Mesenchymal stem cell (in vitro differentiated cells and primary cell): ENCODE data around the gene SNRPA.

Experiments used
- DNase-seq: peaks from one replicate; pipeline ENCODE4 v3.0.0-alpha.2; 2013
- H2AFZ ChIP-seq: one replicate; pipeline ENCODE4 v1.6.1; 2013; ENCODE audit warnings: low read depth, mild to moderate bottlenecking, control low read depth, inconsistent platforms, low read length, moderate library complexity
- H2AK5ac ChIP-seq: 2 replicates; pipeline ENCODE4 v1.6.1; 2013; ENCODE audit warnings: low read length, moderate library complexity, mild to moderate bottlenecking, inconsistent platforms; ENCODE audit not compliant: severe bottlenecking
- H2BK120ac ChIP-seq: one replicate; pipeline ENCODE4 v1.6.1; 2013; ENCODE audit warnings: low read depth, mild to moderate bottlenecking, inconsistent platforms, low read length, moderate library complexity
- H2BK12ac ChIP-seq, 2 experiments: one replicate each; pipeline ENCODE4 v1.6.1; 2013; ENCODE audit warnings: inconsistent platforms in 2 of 2, low read length in 2 of 2, mild to moderate bottlenecking in 2 of 2, moderate library complexity in 2 of 2, control low read depth in 1 of 2
- H2BK15ac ChIP-seq: one replicate; pipeline ENCODE4 v1.6.1; 2013; ENCODE audit warnings: mild to moderate bottlenecking, low read depth, inconsistent platforms; ENCODE audit not compliant: poor library complexity, severe bottlenecking
- H2BK5ac ChIP-seq: 2 replicates; pipeline ENCODE4 v1.6.1; 2013; ENCODE audit warnings: low read depth, mild to moderate bottlenecking, low read length, control low read depth, inconsistent platforms; ENCODE audit not compliant: poor library complexity, severe bottlenecking
- H3K14ac ChIP-seq, 2 experiments: one replicate each; pipeline ENCODE4 v1.6.1; 2013; ENCODE audit warnings: inconsistent platforms in 2 of 2, low read length in 2 of 2, control low read depth in 1 of 2, mild to moderate bottlenecking in 1 of 2, moderate library complexity in 1 of 2
- H3K18ac ChIP-seq, 2 experiments: one replicate each; pipeline ENCODE4 v1.6.1; 2013; ENCODE audit warnings: inconsistent platforms in 2 of 2, low read length in 2 of 2, control low read depth in 1 of 2, low read depth in 1 of 2, mild to moderate bottlenecking in 1 of 2
- H3K23ac ChIP-seq, 2 experiments: one replicate each; pipeline ENCODE4 v1.6.1; 2013; ENCODE audit warnings: inconsistent platforms in 2 of 2, low read length in 2 of 2, mild to moderate bottlenecking in 2 of 2, moderate library complexity in 2 of 2, control low read depth in 1 of 2
- H3K27ac ChIP-seq: 2 replicates; pipeline ENCODE4 v1.5.1; 2013; ENCODE audit warnings: mild to moderate bottlenecking, moderate library complexity, low read length, control low read depth, inconsistent platforms; ENCODE audit not compliant: poor library complexity, severe bottlenecking
- H3K27me3 ChIP-seq, 2 experiments: 2 replicates each; pipeline versions ENCODE4 v1.6.1 to v1.7.0; 2013; ENCODE audit warnings: low read length in 2 of 2, mild to moderate bottlenecking in 2 of 2, moderate library complexity in 2 of 2, control low read depth in 1 of 2, inconsistent platforms in 1 of 2; ENCODE audit not compliant: control insufficient read depth in 1 of 2, insufficient read depth in 1 of 2
- H3K36me3 ChIP-seq, 2 experiments: 2 replicates each; pipeline versions ENCODE4 v1.6.1 to v1.7.0; 2013; ENCODE audit warnings: low read length in 2 of 2, control low read depth in 1 of 2, inconsistent platforms in 1 of 2, low read depth in 1 of 2, mild to moderate bottlenecking in 1 of 2; ENCODE audit not compliant: insufficient read depth in 2 of 2, control insufficient read depth in 1 of 2
- H3K4ac ChIP-seq, 2 experiments: one replicate each; pipeline ENCODE4 v1.6.1; 2013; ENCODE audit warnings: inconsistent platforms in 2 of 2, low read length in 2 of 2, mild to moderate bottlenecking in 2 of 2, moderate library complexity in 2 of 2, control low read depth in 1 of 2, low read depth in 1 of 2
- H3K4me1 ChIP-seq: 2 replicates; pipeline ENCODE4 v1.6.1; 2013; ENCODE audit warnings: low read depth, low read length, control low read depth; ENCODE audit not compliant: control insufficient read depth, insufficient read depth
- H3K4me2 ChIP-seq: 2 replicates; pipeline ENCODE4 v1.6.1; 2013; ENCODE audit warnings: low read length, mild to moderate bottlenecking, inconsistent platforms; ENCODE audit not compliant: poor library complexity, severe bottlenecking
- H3K4me3 ChIP-seq, 2 experiments: 2 replicates each; pipeline versions ENCODE4 v1.5.1 to v1.7.0; 2013; ENCODE audit warnings: low read length in 2 of 2, mild to moderate bottlenecking in 2 of 2, control low read depth in 1 of 2, low read depth in 1 of 2; ENCODE audit not compliant: insufficient read depth in 1 of 2
- H3K79me1 ChIP-seq: replicated peaks from 2 replicates; pipeline ENCODE4 v1.6.1; 2013; ENCODE audit warnings: mild to moderate bottlenecking, control low read depth, low read length, inconsistent platforms; ENCODE audit not compliant: poor library complexity, severe bottlenecking
- H3K9ac ChIP-seq: 2 replicates; pipeline ENCODE4 v1.7.0; 2013; ENCODE audit warnings: mild to moderate bottlenecking, low read length, moderate library complexity
- H3K9me3 ChIP-seq: 2 replicates; pipeline ENCODE4 v1.7.0; 2013; ENCODE audit warnings: mild to moderate bottlenecking, low read length; ENCODE audit not compliant: control insufficient read depth
- H4K8ac ChIP-seq: one replicate; pipeline ENCODE4 v1.6.1; 2013; ENCODE audit warnings: inconsistent platforms, mild to moderate bottlenecking, low read length, moderate library complexity
- H4K91ac ChIP-seq: one replicate; pipeline ENCODE4 v1.6.1; 2013; ENCODE audit warnings: mild to moderate bottlenecking, low read length, inconsistent platforms
- WGBS: methylation state at CpG from one replicate; pipeline ENCODE4 v1.1.7; 2013; ENCODE audit warnings: mixed read lengths; 5-methylcytosine and 5-hydroxymethylcytosine counted together

The SNRPA gene

DNA sequence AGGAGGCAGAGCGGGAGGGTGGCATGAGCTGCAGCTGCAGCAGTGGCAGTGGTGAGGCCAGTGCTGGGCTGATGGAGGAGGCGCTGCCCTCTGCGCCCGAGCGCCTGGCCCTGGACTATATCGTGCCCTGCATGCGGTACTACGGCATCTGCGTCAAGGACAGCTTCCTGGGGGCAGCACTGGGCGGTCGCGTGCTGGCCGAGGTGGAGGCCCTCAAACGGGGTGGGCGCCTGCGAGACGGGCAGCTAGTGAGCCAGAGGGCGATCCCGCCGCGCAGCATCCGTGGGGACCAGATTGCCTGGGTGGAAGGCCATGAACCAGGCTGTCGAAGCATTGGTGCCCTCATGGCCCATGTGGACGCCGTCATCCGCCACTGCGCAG is 50.0 kb downstream of the SNRPA start:
- DNase-seq, result no peak
- Histone ChIP-seq H3K4me1 (peaks cover 50% of the 10 kb centered on the region), H3K4me2 (peak overlapping the region; percentile 4), H3K9me3 (no peaks in the 10 kb centered on the region), H2BK120ac (no peak overlapping the region), H4K8ac (no peak overlapping the region), H3K36me3 (peaks cover 56 to 63% of the 10 kb centered on the region in 2 experiments), H3K4me3 (peak overlapping the region in 1 of 2 experiments; percentile 83), H3K27ac (no peak overlapping the region), H3K27me3 (no peaks in the 10 kb centered on the region), H3K4ac (no peak overlapping the region), H4K91ac (no peak overlapping the region), H2AK5ac (no peak overlapping the region), H3K14ac (peak overlapping the region in 1 of 2 experiments; percentile 14), H3K79me1 (peaks cover 4% of the 10 kb centered on the region), H2BK5ac (no peak overlapping the region), H2AFZ (no peak overlapping the region), H2BK15ac (no peak overlapping the region), H3K23ac (peak overlapping the region in 1 of 2 experiments; percentile 48), H3K9ac (peak overlapping the region; percentile 93), H3K18ac (no peak overlapping the region), H2BK12ac (no peak overlapping the region)
- 95% methylated on average over 27 of the region's 27 CpGs for WGBS

DNA sequence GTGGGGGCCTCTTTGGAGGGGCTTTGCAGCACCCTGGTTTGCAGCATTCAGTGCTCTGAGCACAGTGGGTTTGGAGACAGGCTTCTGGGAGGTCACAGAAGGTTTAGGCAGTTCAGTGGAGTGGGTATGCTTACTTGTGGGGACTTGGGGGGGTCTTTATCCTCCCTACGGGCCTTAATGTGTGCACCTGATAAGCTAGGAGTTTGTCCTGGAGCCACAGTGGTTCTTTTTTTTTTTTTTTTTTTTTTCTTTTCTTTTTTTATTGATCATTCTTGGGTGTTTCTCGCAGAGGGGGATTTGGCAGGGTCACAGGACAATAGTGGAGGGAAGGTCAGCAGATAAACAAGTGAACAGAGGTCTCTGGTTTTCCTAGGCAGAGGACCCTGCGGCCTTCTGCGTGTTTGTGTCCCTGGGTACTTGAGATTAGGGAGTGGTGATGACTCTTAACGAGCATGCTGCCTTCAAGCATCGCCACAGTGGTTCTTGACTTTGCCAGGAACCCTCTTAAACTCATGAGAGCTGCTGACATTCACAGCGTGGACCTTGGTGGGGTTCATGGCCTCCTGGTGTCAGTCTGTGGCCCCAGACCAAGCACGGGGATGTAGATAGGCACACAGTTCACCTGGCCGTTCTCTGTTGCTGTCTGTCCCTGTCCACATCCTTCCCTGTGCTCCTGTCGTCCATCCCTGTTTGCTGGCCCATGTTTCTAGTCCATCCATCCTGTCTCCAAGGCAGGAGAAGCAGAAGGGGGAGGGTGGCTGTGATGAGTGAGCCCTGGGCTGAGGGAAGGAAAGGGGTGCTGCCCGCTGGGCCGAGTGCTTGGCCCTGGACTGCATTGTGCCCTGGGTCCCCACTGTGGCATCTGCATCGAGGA is 50.7 kb downstream of the SNRPA start:
- no peaks in the 10 kb centered on the region for H3K27me3 ChIP-seq
- no peak overlapping the region for H2AFZ ChIP-seq
- no peak overlapping the region for H3K4ac ChIP-seq
- whole genome bisulfite sequencing, result 71% methylated on average over 9 of the region's 13 CpGs
- peaks cover 2% of the 10 kb centered on the region for H3K79me1 ChIP-seq
- peak overlapping the region; percentile 15 for H3K4me2 ChIP-seq
- peaks cover 54 to 62% of the 10 kb centered on the region in 2 experiments for H3K36me3 ChIP-seq
- H4K91ac ChIP-seq, result no peak overlapping the region
- H2AK5ac ChIP-seq, result no peak overlapping the region
- H2BK120ac ChIP-seq, result no peak overlapping the region
- no peaks in the 10 kb centered on the region for H3K9me3 ChIP-seq
- no peak overlapping the region for H3K18ac ChIP-seq
- peak overlapping the region in 1 of 2 experiments; percentile 48 for H3K23ac ChIP-seq
- H2BK5ac ChIP-seq, result no peak overlapping the region
- H2BK12ac ChIP-seq, result no peak overlapping the region
- H3K4me3 ChIP-seq, result peak overlapping the region in 1 of 2 experiments; percentile 83
- no peak overlapping the region for H2BK15ac ChIP-seq
- H3K14ac ChIP-seq, result peak overlapping the region in 1 of 2 experiments; percentile 44
- DNase-seq, result no peak
- no peak overlapping the region for H4K8ac ChIP-seq
- peaks cover 55% of the 10 kb centered on the region for H3K4me1 ChIP-seq
- H3K27ac ChIP-seq, result no peak overlapping the region
- peak overlapping the region; percentile 56 for H3K9ac ChIP-seq

DNA sequence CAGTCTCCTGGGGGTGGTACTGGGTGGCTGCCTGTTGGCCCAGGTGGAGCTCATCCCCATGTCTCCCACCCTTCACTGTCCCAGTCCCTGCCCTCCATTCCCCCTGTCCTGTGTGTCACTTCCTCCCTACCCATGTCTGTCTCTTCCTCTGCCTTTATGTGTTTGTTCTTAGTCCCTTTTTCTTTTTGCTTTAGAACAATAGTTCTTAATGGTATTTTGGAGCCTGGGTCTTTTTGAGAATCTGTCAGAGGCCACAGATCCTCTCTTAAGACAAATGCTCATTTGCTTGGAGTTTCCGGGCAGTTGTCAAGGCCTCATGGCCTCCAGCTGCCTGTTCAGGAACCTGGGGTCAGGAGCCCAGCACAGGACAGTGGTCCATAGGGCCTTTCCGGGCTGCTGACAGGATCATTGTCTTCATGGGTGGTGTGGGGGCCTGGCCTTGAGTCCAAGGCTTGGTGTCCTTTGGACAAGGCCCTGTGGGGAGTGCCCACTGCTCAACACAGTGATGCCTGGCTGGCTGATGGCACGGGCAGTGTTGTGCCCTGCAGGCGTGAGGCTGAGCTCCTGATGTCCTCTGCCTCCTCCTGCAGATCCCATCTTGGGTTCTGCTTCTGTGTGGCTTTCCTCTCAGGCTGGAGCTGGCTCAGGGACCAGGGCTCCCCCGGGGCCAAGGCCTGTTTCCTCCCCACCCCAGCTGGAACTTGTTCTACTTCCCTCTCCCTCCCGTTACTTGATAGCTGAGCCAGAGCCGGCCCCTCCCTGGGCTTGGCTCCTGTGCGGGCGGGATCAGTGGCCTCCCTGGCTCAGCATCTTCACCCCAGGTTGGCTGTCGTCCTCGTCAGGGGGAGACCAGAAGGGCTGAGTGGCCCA is 51.5 kb downstream of the SNRPA start:
- Histone ChIP-seq H3K9ac (peak overlapping the region; percentile 56), H3K14ac (peak overlapping the region in 1 of 2 experiments; percentile 50), H3K4me3 (peak overlapping the region in 1 of 2 experiments; percentile 83), H3K9me3 (no peaks in the 10 kb centered on the region), H4K8ac (no peak overlapping the region), H3K79me1 (peaks cover 2% of the 10 kb centered on the region), H3K27me3 (no peaks in the 10 kb centered on the region), H3K27ac (no peak overlapping the region), H2AK5ac (no peak overlapping the region), H4K91ac (peak overlapping the region; percentile 55), H2BK15ac (no peak overlapping the region), H2BK12ac (no peak overlapping the region), H2BK5ac (no peak overlapping the region), H3K4me2 (no peak overlapping the region), H3K4ac (peak overlapping the region in 1 of 2 experiments; percentile 9), H3K36me3 (peaks cover 58 to 65% of the 10 kb centered on the region in 2 experiments), H2AFZ (no peak overlapping the region), H3K4me1 (peaks cover 60% of the 10 kb centered on the region), H3K18ac (peak overlapping the region in 1 of 2 experiments; percentile 71), H3K23ac (peak overlapping the region in 1 of 2 experiments; percentile 98), H2BK120ac (no peak overlapping the region)
- WGBS, result 74% methylated on average over 11 of the region's 11 CpGs
- no peak for DNase-seq
